ENCODE measurements around the gene CAB39L. TPM values are rescaled to one million over a fixed set of nuclear protein-coding genes. Genes with fewer than 3 reads are reported as not detected.

The CAB39L gene
- total RNA-seq, 1 experiment from 2014 or later: 6.6 TPM

DNA sequence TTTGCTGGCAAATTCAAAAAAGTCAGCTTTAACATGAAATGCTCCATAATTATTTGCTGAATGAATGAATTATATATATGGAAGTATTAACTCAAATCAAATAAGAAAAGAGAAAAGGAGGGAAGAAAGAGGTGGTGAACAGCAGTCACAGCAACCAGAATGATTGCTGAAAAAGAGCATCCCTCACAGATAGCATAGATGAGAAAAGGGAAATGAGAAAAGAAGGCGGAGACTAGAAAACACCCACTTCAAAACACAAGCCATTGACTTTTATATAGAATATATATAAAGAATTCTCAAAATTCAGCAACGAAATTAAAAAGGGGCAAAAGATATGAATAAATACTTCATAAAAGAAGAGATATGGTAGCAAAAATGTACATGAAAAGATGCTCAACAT lies 75.2 kb downstream of the CAB39L start:
- no TSS peak for BruUV-seq (replicated peaks)
- ChIA-PET POLR2A (no interaction called here), CTCF (no interaction called here)
- no peaks in the 10 kb centered on the region for H3K27me3 ChIP-seq (ENCODE audit: control insufficient read depth, insufficient read depth, low read length)
- no peak overlapping the region for H3K4me3 ChIP-seq (ENCODE audit: low read depth in 2 of 2, low read length in 2 of 2)
- no peak for ATAC-seq
- no peak for DNase-seq (ENCODE audit: low read depth, low spot score)
- no peak overlapping the region for H3K27ac ChIP-seq (ENCODE audit: low read length)
- no peaks in the 10 kb centered on the region for H3K36me3 ChIP-seq (ENCODE audit: control insufficient read depth, insufficient read depth, low read length)
- no peaks in the 10 kb centered on the region for H3K4me1 ChIP-seq (ENCODE audit: control insufficient read depth, insufficient read depth, low read length)
- H3K9me3 ChIP-seq (ENCODE audit: control insufficient read depth, insufficient read depth, low read depth, low read length): no peaks in the 10 kb centered on the region
- TF ChIP-seq, protein P1, sequence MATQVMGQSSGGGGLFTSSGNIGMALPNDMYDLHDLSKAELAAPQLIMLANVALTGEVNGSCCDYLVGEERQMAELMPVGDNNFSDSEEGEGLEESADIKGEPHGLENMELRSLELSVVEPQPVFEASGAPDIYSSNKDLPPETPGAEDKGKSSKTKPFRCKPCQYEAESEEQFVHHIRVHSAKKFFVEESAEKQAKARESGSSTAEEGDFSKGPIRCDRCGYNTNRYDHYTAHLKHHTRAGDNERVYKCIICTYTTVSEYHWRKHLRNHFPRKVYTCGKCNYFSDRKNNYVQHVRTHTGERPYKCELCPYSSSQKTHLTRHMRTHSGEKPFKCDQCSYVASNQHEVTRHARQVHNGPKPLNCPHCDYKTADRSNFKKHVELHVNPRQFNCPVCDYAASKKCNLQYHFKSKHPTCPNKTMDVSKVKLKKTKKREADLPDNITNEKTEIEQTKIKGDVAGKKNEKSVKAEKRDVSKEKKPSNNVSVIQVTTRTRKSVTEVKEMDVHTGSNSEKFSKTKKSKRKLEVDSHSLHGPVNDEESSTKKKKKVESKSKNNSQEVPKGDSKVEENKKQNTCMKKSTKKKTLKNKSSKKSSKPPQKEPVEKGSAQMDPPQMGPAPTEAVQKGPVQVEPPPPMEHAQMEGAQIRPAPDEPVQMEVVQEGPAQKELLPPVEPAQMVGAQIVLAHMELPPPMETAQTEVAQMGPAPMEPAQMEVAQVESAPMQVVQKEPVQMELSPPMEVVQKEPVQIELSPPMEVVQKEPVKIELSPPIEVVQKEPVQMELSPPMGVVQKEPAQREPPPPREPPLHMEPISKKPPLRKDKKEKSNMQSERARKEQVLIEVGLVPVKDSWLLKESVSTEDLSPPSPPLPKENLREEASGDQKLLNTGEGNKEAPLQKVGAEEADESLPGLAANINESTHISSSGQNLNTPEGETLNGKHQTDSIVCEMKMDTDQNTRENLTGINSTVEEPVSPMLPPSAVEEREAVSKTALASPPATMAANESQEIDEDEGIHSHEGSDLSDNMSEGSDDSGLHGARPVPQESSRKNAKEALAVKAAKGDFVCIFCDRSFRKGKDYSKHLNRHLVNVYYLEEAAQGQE (IDR thresholded peaks at IDR 0.05; ENCODE audit: insufficient read depth in 1 of 2, low read depth in 2 of 2, low read length in 1 of 2): no peak
- TF ChIP-seq TCF7L2 (IDR thresholded peaks at IDR 0.05; ENCODE audit: low read depth, low read length) (no peak), POLR2AphosphoS5 (IDR thresholded peaks at IDR 0.05; ENCODE audit: low read depth, low read length) (no peak), SIN3A (IDR thresholded peaks at IDR 0.05; ENCODE audit: borderline replicate concordance, insufficient read depth, low read depth, low read length) (no peak)
- TF ChIP-seq, protein P2, sequence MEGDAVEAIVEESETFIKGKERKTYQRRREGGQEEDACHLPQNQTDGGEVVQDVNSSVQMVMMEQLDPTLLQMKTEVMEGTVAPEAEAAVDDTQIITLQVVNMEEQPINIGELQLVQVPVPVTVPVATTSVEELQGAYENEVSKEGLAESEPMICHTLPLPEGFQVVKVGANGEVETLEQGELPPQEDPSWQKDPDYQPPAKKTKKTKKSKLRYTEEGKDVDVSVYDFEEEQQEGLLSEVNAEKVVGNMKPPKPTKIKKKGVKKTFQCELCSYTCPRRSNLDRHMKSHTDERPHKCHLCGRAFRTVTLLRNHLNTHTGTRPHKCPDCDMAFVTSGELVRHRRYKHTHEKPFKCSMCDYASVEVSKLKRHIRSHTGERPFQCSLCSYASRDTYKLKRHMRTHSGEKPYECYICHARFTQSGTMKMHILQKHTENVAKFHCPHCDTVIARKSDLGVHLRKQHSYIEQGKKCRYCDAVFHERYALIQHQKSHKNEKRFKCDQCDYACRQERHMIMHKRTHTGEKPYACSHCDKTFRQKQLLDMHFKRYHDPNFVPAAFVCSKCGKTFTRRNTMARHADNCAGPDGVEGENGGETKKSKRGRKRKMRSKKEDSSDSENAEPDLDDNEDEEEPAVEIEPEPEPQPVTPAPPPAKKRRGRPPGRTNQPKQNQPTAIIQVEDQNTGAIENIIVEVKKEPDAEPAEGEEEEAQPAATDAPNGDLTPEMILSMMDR (IDR thresholded peaks at IDR 0.05): no peak
- in situ Hi-C loops (cut with HindIII; ENCODE audit: low pct_unique_long_range_greater_than_20kb, low sequenced_read_pairs) (no loop called here), intact Hi-C loops (cut with micrococcal nuclease; ENCODE audit: unreplicated experiment) (no loop called here)

DNA sequence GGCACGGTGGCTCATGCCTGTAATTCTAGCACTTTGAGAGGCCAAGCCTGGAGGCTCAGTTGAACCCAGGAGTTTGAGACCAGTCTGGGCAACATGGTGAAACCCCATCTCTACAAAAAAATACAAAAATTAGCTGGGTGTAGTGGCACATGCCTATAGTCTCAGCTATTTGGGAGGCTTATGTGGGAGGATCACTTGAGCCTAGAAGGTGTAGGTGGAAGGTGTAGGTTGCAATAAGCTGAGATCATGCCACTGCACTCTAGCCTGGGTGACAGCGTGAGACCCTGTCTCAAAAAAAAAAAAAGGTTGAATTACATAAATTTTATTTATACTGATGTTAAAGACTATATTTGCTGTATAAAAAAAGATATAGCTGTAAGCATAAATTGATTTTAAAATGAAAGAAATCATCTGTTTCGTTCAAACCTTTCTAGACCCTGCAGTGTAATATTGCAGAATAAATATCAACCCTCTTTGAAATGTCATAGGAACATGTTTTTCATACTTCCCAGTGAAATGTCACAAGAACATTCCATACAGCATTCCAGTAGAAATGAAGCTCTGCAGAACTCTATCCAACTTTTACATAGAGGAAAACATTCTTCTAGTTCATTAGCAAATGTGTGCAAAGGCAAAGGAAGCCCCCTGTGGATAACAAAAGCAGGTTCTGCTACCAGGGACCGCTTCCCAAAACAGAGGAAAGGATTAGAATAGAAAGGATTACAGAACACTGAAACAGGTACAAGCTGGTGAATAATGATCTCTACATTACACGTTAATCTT lies 76.0 kb downstream of the CAB39L start:
- no peak for ATAC-seq

More for the DNA sequence above, 76.0 kb downstream of the CAB39L start:
- CTCF ChIA-PET: no interaction called here
- DNase-seq (ENCODE audit: low read depth, low spot score): no peak
- Histone ChIP-seq H3K36me3 (ENCODE audit: control insufficient read depth, insufficient read depth, low read length) (no peaks in the 10 kb centered on the region), H3K27me3 (ENCODE audit: control insufficient read depth, insufficient read depth, low read length) (no peaks in the 10 kb centered on the region), H3K4me1 (ENCODE audit: control insufficient read depth, insufficient read depth, low read length) (no peaks in the 10 kb centered on the region), H3K9me3 (ENCODE audit: control insufficient read depth, insufficient read depth, low read depth, low read length) (no peaks in the 10 kb centered on the region), H3K4me3 (ENCODE audit: low read depth in 2 of 2, low read length in 2 of 2) (no peak overlapping the region), H3K27ac (ENCODE audit: low read length) (no peak overlapping the region)
- TF ChIP-seq POLR2AphosphoS5 (IDR thresholded peaks at IDR 0.05; ENCODE audit: low read depth, low read length) (no peak), SIN3A (IDR thresholded peaks at IDR 0.05; ENCODE audit: borderline replicate concordance, insufficient read depth, low read depth, low read length) (no peak), TCF7L2 (IDR thresholded peaks at IDR 0.05; ENCODE audit: low read depth, low read length) (no peak)
- TF ChIP-seq, protein P1 (IDR thresholded peaks at IDR 0.05; ENCODE audit: insufficient read depth in 1 of 2, low read depth in 2 of 2, low read length in 1 of 2): no peak
- TF ChIP-seq, protein P2 (IDR thresholded peaks at IDR 0.05): no peak
- POLR2A ChIA-PET: no interaction called here
- in situ Hi-C loops (cut with HindIII; ENCODE audit: low pct_unique_long_range_greater_than_20kb, low sequenced_read_pairs): no loop called here
- intact Hi-C loops (cut with micrococcal nuclease; ENCODE audit: unreplicated experiment): no loop called here
- BruUV-seq (replicated peaks): no TSS peak

All from Panc1 (cell line).